ENCODE measurements around the gene CD4. TPM values are rescaled to one million over a fixed set of nuclear protein-coding genes. Genes with fewer than 3 reads are reported as not detected.
A peak's percentile ranks its signal among the peaks of the same experiment; 100 is the strongest.

Gene CD4
- total RNA-seq, 2 experiments from 2014 or later, result 155 to 161 TPM

DNA sequence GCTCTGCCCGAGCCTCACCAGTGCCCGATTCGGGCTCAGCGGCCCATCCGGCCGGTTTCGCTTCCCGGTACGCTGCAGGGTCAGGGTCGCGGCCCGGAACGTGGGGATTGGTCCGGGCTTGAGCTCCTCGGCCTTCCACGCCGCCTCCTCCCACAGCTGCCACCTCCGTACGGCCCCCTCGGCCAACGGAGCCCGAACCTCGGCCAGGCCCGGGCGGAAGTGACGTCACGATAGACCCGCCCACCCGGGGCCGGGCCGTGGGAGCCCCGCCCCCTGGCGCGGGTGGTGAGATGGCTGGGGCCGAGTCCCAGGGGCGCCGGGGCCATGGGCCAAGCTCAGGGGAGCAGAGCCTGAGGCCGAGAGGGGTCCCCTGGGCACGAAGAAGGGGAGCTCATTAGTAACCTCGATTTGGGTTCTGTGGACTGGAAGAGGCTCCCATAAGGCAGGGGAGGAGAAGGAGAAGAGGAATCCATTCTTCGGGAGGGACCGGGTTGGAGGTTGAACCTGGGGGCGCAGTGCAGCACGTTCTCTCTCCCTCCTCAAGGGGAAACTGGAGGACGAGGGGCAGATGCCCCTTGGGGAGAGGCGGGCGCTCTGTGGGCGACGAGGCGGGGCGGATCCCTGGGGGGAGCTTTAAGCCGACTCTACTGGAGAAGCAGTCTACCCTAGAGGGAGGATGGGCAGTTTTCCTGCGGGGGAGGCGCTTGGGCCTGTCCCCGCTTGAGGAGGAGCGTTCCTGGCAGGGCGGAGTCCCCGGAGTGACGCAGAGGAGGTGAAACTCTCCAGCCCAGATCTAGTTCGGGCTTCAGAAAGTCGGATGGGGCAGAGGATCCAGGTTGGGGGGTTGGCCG is 36.2 kb upstream of the CD4 start, which contains the start of gene MLF2:
Gene MLF2 (minus strand): TSS at position 221 of the 851 bp plus-strand sequence. CDS start 807 bp downstream, outside the sequence.
- peak; percentile 99 for DNase-seq
- intact Hi-C loops (cut with micrococcal nuclease), result loop anchor here (1.0 to 2.0 kb wide), 13 partner anchors 13 to 185 kb away; partner anchors contain the start of genes CD4, COPS7A, ING4 and NOP2
- peak within 1 kb of the TSS; percentile 97 for H3K27ac Mint-ChIP-seq
- H3K27me3 Mint-ChIP-seq (ENCODE audit: low read depth), result no peaks in the 10 kb centered on the region
- peaks cover 25% of the 10 kb centered on the region for H3K4me1 Mint-ChIP-seq (ENCODE audit: low read depth)
- peaks cover 14% of the 10 kb centered on the region for H3K36me3 Mint-ChIP-seq (ENCODE audit: low read depth)
- CTCF ChIA-PET, result interaction anchor here (0.6 to 9.9 kb wide), 33 partner anchors 9 to 196 kb away, joined by 3 to 166 read pairs (median 5); partner anchors contain the start of genes CD4, CDCA3, COPS7A and GNB3
- H3K4me3 Mint-ChIP-seq, result peak within 1 kb of the TSS; percentile 96
- no peaks in the 10 kb centered on the region for H3K9me3 Mint-ChIP-seq

DNA sequence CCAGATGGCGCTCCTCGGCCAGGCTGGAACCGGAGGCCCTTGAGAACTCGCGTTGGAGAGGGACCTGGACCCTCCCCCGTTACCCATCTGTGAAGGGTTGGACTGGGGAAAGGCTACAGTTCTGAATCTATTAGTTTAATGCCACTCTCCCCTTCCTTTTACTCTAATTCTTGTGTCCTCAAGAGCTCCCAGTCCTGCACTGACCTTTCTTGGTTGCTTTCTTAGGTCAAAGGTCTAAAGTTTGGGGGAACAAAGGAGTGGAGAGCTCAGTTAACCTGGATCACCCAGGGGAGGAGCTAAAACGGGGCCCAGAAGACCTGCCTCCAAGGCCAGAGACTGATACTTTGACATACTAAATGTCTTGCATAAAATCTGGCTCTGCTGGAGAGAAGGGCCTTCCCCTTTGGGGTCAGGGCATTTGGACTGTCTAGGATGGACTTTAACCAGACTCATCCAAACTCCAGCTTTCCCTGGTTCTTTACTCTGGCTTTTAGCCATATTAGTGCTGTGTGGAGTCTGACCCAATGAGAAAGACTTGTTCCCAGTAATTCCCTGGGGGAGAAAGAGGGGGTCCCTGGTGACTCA is 35.5 kb upstream of the CD4 start:
- Mint-ChIP-seq H3K27ac (peak overlapping the region; percentile 97), H3K9me3 (no peaks in the 10 kb centered on the region), H3K36me3 (ENCODE audit: low read depth) (peaks cover 12% of the 10 kb centered on the region), H3K27me3 (ENCODE audit: low read depth) (no peaks in the 10 kb centered on the region), H3K4me1 (ENCODE audit: low read depth) (peaks cover 31% of the 10 kb centered on the region), H3K4me3 (peak overlapping the region; percentile 96)
- CTCF ChIA-PET, result interaction anchor here (0.7 to 9.9 kb wide), 30 partner anchors 8 to 197 kb away, joined by 3 to 166 read pairs (median 6); partner anchors contain the start of genes CD4, CDCA3, COPS7A and GNB3
- DNase-seq, result no peak
- intact Hi-C loops (cut with micrococcal nuclease), result loop anchor here (1.0 to 2.0 kb wide), 13 partner anchors 12 to 186 kb away; partner anchors contain the start of genes CD4, COPS7A, ING4 and NOP2

DNA sequence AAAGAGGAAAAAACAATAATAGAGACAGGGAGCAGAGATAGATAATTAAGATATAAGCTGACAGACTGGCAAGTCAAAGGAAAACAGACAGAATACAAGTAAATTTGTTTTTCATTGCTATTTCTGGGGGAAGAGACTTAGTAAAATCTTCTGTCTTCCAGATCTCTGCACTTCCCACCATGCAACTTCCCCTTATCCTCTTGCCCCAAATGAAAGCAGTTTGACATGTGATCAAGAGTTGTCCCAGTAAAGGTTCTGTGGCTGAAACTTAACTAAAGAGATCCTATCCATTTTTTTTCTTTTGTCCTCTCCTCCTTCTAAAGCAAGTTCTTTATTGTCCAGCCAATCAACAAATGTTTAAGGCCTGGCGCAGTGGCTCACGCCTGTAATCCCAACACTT is 34.9 kb upstream of the CD4 start:
- Mint-ChIP-seq H3K27ac (no peak overlapping the region), H3K4me1 (ENCODE audit: low read depth) (peaks cover 32% of the 10 kb centered on the region), H3K27me3 (ENCODE audit: low read depth) (no peaks in the 10 kb centered on the region), H3K9me3 (no peaks in the 10 kb centered on the region), H3K36me3 (ENCODE audit: low read depth) (peaks cover 10% of the 10 kb centered on the region), H3K4me3 (no peak overlapping the region)
- CTCF ChIA-PET, result interaction anchor here (0.7 to 9.9 kb wide), 25 partner anchors 9 to 197 kb away, joined by 3 to 166 read pairs (median 11); partner anchors contain the start of genes CD4, CDCA3, COPS7A and GNB3
- intact Hi-C loops (cut with micrococcal nuclease), result no loop called here
- no peak for DNase-seq

DNA sequence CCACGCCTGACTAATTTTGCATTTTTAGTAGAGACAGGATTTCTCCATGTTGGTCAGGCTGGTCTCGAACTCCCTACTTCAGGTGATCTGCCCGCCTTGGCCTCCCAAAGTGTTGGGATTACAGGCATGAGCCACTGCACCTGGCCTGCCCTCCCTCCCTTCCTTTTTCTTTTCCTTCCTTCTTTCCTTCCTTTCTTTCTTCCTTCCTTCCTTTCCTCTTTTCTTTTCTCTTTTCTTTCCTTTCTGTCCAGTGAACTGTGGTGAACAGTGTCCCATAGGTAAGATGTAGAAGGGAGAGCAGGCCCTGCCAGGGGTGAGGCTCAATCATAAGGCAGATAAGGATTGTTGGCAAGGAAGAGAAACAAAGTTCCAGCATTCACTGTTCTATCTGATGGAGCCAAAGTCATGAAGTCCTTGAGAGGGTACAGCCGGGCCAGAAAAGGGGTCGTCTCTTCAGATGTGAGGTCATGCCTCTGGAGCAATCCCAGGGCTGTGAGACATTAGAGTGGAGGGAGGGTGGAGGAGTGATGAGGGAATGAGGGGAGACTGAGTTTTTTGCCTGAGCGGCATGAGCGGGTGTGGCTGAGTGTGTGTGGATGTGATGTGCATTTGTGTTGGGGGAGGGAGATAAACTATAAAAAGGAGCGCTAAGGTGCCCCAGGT is 32.2 kb upstream of the CD4 start:
- no peaks in the 10 kb centered on the region for H3K27me3 Mint-ChIP-seq (ENCODE audit: low read depth)
- H3K27ac Mint-ChIP-seq, result no peak overlapping the region
- H3K9me3 Mint-ChIP-seq, result no peaks in the 10 kb centered on the region
- CTCF ChIA-PET, result interaction anchor here (9.9 kb wide), 1 partner anchor 68 kb away, joined by 166 read pairs; the partner anchor contains the start of genes GPR162 and P3H3
- H3K4me1 Mint-ChIP-seq (ENCODE audit: low read depth), result peaks cover 21% of the 10 kb centered on the region
- DNase-seq, result no peak
- H3K36me3 Mint-ChIP-seq (ENCODE audit: low read depth), result peaks cover 3% of the 10 kb centered on the region
- no peak overlapping the region for H3K4me3 Mint-ChIP-seq
- intact Hi-C loops (cut with micrococcal nuclease), result no loop called here

DNA sequence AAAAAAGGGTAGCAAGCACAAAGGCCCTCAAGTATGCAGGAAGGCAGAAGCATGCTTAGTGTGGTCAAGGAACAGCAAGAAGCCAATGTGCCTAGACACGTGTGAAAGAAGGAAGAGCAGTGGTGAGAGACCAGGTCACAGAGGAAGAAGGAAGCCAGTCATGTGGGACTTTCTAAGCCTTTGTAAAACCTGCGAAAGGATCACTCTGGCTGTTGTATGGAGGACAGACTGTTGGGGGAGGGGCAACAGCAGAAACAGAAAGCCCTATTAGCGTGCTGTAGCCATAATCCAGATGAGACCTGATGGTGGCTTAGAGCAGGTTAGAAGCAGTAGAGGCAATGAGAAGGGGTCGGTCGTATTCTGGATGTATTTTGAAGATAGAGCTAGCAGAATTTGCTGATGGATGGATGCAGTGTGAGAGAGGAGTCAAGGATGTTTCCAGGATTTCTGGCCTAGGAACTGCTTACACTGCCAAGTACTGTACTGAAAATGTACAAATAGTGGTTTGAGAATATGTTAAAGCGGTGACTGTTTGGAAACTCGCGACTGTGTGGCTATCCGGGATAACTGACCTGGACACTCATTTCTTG is 30.7 kb upstream of the CD4 start:
- CTCF ChIA-PET, result interaction anchor here (0.6 to 9.9 kb wide), 5 partner anchors 8 to 85 kb away, joined by 3 to 166 read pairs (median 6); partner anchors contain the start of genes GPR162, P3H3 and PTMS
- peaks cover 17% of the 10 kb centered on the region for H3K4me1 Mint-ChIP-seq (ENCODE audit: low read depth)
- DNase-seq, result peak; percentile 53
- no peaks in the 10 kb centered on the region for H3K9me3 Mint-ChIP-seq
- H3K4me3 Mint-ChIP-seq, result no peak overlapping the region
- intact Hi-C loops (cut with micrococcal nuclease), result no loop called here
- H3K27me3 Mint-ChIP-seq (ENCODE audit: low read depth), result peaks cover 2% of the 10 kb centered on the region
- no peak overlapping the region for H3K27ac Mint-ChIP-seq
- H3K36me3 Mint-ChIP-seq (ENCODE audit: low read depth), result no peaks in the 10 kb centered on the region

DNA sequence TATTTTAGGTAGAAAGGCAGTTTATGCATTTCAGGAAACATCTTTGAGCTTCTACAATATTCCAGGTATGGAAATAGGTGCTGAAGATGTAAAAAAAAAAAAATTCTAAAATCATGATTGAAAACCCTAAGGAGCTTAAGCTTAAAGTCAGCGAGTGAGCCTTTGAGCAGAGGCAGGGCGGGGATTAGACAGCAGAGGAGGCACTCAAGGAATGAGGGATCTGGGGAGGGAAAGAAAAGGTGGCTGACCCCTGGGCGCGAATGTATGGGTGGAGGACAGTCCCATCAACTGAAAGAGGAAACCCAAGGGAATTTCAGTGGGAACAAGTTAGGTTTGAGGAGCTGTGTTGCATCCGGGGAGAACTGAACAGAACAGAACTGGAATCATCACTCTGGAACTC is 29.6 kb upstream of the CD4 start:
- intact Hi-C loops (cut with micrococcal nuclease), result no loop called here
- CTCF ChIA-PET, result interaction anchor here (0.6 to 9.9 kb wide), 6 partner anchors 18 to 354 kb away, joined by 3 to 166 read pairs (median 4); partner anchors contain the start of genes GPR162 and P3H3
- Mint-ChIP-seq H3K27ac (no peak overlapping the region), H3K36me3 (ENCODE audit: low read depth) (no peaks in the 10 kb centered on the region), H3K9me3 (no peaks in the 10 kb centered on the region), H3K4me1 (ENCODE audit: low read depth) (peaks cover 18% of the 10 kb centered on the region), H3K4me3 (no peak overlapping the region), H3K27me3 (ENCODE audit: low read depth) (peaks cover 11% of the 10 kb centered on the region)
- DNase-seq, result no peak

DNA sequence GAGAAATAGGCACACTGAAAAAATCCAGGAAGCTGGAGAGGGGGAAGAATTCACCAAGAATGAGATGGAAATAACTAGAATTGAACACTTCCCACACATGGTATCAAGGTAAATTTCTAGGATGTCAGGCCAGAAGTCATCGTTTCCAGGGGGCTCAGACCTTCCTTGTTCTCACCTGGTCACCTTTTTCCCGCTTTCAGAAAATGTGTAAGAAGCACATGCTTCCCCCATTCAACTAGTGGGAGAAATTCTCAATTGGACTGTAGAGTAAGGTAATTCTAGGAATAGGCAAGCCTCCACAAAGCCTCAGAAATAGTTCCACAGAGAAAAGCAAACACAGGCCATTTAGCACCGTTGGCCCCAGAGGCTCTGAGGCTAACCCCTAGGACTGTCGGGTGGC is 25.9 kb upstream of the CD4 start:
- CTCF ChIA-PET, result interaction anchor here (1.2 kb wide), 1 partner anchor 9 kb away, joined by 6 read pairs; no protein-coding TSS in a partner anchor
- H3K4me1 Mint-ChIP-seq (ENCODE audit: low read depth), result peaks cover 28% of the 10 kb centered on the region
- no peaks in the 10 kb centered on the region for H3K9me3 Mint-ChIP-seq
- H3K27me3 Mint-ChIP-seq (ENCODE audit: low read depth), result peaks cover 28% of the 10 kb centered on the region
- no peaks in the 10 kb centered on the region for H3K36me3 Mint-ChIP-seq (ENCODE audit: low read depth)
- DNase-seq, result no peak
- no peak overlapping the region for H3K4me3 Mint-ChIP-seq
- intact Hi-C loops (cut with micrococcal nuclease), result no loop called here
- no peak overlapping the region for H3K27ac Mint-ChIP-seq

DNA sequence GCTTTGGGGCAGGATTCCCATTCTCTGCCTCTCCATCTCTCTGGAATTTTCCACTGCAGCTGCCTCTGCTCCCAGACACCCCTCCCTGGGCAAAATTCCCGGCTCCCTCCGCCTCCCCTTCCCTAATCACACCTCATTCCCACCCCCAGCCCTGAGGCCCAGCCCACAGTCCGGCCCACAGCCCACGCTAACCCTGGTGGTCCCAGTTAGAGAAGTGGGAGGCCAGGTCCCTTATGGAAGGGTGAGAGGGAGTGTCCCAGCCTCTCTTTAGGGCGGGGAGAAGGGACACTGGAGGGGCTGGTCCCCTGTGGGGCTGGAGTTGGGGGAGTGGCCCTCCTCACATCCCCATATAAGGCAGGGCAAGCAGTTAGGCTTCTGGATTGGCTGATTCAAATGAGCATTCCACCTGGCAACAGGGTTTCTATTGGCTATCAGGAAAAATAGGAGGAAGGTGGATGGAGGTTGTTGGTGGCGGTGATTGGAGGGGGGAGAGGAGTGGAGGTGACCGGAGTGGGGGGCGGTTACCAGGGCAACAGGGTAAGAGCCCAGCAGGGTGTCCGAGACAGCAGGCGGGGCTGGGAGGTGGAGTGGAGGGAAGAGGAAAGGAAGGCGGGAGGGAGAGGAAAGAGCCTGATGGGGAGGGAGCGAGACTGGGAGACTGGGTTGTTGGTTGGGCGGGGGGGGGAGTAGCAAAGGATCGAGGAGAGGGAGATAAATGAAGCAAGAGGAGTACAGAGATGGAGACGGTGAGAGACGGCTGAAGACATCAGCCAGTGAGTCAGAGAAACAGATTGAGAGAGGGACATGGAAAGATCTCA is 25.1 kb upstream of the CD4 start:
- intact Hi-C loops (cut with micrococcal nuclease), result no loop called here
- no peak overlapping the region for H3K4me3 Mint-ChIP-seq
- no peak overlapping the region for H3K27ac Mint-ChIP-seq
- no peaks in the 10 kb centered on the region for H3K9me3 Mint-ChIP-seq
- no peaks in the 10 kb centered on the region for H3K36me3 Mint-ChIP-seq (ENCODE audit: low read depth)
- peaks cover 34% of the 10 kb centered on the region for H3K27me3 Mint-ChIP-seq (ENCODE audit: low read depth)
- CTCF ChIA-PET, result interaction anchor here (1.2 kb wide), 1 partner anchor 10 kb away, joined by 6 read pairs; no protein-coding TSS in a partner anchor
- peaks cover 25% of the 10 kb centered on the region for H3K4me1 Mint-ChIP-seq (ENCODE audit: low read depth)
- peak; percentile 48 for DNase-seq

DNA sequence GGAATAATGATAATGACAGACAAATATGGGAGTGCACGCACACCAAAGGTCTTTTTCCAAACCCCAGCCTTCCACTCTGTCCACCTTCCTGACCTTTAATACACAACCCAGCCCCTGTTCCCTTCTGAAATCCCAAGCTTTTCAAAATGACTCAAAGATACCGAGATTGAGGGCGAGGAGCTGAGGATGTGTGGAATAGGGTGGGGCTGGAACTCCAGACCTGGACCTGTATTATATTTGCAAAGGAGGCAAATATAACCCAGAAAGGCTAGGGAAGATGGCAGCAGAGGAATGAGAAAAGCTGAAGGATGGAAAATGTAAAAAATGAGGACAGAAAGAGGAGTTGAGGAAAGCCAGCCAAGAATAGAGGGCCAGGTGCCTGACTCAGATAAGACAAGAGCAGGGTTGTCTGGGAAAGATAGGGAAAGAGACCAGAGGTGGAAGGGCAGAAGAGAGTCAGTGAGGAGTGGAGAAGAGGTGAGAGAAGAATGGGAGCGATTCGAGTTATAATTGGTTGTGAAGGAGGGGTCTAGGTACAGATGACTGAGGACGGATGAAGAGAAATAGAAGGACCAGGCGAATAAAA is 24.2 kb upstream of the CD4 start:
- Mint-ChIP-seq H3K9me3 (no peaks in the 10 kb centered on the region), H3K27ac (no peak overlapping the region), H3K27me3 (ENCODE audit: low read depth) (peaks cover 34% of the 10 kb centered on the region), H3K36me3 (ENCODE audit: low read depth) (no peaks in the 10 kb centered on the region), H3K4me3 (peak overlapping the region; percentile 63), H3K4me1 (ENCODE audit: low read depth) (peaks cover 28% of the 10 kb centered on the region)
- no peak for DNase-seq
- CTCF ChIA-PET, result interaction anchor here (1.8 to 4.0 kb wide), 4 partner anchors 12 to 60 kb away, joined by 8 to 44 read pairs (median 16); partner anchors contain the start of genes CD4 and MLF2
- intact Hi-C loops (cut with micrococcal nuclease), result loop anchor here (5.0 kb wide), 1 partner anchor 62 kb away; the partner anchor contains the start of gene P3H3

Data from activated naive CD4-positive, alpha-beta T cell treated with anti-CD3 and anti-CD28 coated beads for 36 hours (primary cell).